GM15510 (cell line): ENCODE data around the gene PPP1R2.

Experiments
- POLR2A ChIP-seq: IDR thresholded peaks from 3 replicates; pipeline ENCODE4 v1.6.1; 2011; ENCODE audit warnings: borderline replicate concordance; ENCODE audit not compliant: insufficient read length; ENCODE audit errors: extremely low read depth

PPP1R2 gene

GRCh38 chr3:195551381-195551978 is 8.4 kb upstream of the PPP1R2 start:
- no peak for TF ChIP-seq POLR2A

- TF ChIP-seq POLR2A, result no peak
These were observed 7.6 kb upstream of the PPP1R2 start for GRCh38 chr3:195550723-195551122.

GRCh38 chr3:195549931-195550519 is 6.9 kb upstream of the PPP1R2 start:
- no peak for TF ChIP-seq POLR2A

GRCh38 chr3:195548987-195549386 is 5.9 kb upstream of the PPP1R2 start:
- TF ChIP-seq POLR2A, result no peak

DNA sequence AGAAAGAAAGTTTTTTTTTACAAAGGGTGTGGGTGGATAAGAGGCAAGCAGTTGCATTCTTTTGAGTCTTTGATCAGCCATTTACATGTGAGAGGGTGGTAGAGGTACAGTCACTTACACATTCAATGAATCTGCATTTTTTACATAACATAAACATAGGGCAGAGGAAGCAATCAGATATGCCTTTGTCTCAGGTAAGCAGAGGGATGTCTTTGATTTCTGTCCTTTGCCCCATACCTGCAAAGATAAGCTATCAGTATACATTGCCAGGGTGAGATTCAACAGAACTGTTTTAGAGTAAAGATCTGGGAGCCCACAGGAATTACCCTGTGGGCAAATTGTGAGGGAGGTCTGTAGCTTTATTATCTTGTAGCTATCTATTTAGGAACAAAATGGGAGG is 5.4 kb upstream of the PPP1R2 start:
- TF ChIP-seq POLR2A, result no peak

DNA sequence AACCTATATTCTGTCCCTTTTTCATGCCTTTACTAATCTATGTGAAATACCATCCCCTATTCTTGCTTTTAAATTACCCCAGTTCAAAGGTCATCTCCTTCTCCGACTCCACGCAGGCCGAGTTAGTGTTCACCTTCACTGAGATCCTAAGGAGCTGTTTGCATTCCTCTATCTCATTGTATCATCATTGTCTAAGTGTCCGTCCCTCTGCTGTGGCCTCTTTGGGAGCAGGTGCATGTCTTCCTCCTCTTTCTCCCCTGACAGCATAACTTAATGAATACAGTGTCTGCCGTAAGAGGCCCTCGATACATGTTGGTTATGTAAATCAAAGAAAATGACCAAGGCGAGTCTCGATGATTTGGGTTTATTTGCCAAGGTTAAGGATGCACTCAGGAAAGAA is 4.9 kb upstream of the PPP1R2 start:
- no peak for TF ChIP-seq POLR2A

DNA sequence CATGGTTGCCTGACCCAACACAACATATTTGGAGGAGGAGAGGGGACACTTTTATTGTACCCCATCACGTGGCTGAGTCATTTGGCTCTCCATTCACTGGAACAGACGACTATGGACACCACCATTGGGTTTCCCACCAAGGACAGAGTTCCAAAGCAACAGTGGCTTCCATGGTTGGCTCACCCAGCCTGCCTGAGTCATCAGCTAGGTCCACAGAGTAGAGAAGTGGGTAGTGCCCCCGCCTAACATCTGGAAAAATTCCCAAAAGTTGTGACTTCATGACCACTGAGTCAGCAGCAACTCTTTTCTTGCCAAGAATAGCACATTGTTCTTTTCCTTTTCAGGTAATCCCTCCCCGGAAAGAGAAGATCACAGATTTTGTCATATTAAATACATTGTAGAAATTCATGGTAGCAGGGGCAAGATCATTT is 3.0 kb upstream of the PPP1R2 start:
- no peak for TF ChIP-seq POLR2A

- no peak for TF ChIP-seq POLR2A
These were observed 1.5 kb upstream of the PPP1R2 start for GRCh38 chr3:195544634-195545033.

DNA sequence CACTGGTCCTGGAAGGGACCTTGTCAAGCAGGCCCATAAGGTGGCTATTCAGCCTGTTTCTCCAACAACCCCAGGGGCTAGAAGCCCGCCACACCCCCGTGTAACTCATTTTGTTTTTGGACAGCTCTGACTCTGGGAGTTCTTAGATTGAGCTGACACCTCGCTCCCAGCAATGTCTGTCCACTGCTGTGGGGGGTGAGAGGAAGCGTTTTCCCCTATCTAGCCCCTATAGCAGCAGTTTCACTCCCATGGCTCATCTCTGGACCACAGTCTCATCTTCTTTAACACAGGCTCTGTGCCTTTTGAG is 1.1 kb upstream of the PPP1R2 start:
- TF ChIP-seq POLR2A, result no peak

DNA sequence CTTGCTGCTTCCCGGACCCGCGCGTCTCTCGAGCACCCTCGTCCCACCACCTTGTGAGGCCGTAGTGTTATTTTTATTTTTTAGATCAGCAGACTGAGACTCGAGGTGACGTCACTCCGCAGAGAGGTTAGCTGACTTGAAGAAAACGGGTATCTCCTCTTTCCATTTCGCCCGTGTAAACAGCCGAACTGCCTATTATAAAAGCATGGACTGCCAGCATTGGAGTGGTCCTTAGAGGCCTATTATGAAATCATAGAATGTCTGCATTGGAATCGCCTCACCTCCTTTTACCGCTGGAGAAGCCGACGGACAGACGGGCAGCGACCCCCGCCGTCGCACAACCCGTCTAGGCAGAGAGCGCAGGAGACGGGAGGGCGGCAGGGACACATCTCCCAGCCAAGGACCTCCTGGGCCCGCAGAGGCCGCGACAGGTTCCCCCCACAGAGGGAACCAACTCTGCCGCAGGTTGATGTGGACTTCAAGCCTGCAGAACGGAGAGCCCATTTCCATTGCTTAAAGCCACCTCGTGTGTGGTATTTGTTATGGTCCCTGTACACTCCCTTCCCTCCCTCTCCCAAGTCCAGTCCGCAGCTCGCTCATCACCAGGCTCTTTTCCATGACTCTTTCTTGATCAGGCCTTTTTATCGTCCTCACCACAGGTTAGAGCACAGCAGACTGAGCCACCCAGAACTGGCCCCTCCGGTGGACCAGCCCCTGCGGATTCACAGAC is 540 bp upstream of the PPP1R2 start:
- no peak for TF ChIP-seq POLR2A

GRCh38 chr3:195542316-195542697 is 818 bp downstream of the PPP1R2 start:
- TF ChIP-seq POLR2A, result no peak

GRCh38 chr3:195540511-195540910 is 2.6 kb downstream of the PPP1R2 start:
- no peak for TF ChIP-seq POLR2A

DNA sequence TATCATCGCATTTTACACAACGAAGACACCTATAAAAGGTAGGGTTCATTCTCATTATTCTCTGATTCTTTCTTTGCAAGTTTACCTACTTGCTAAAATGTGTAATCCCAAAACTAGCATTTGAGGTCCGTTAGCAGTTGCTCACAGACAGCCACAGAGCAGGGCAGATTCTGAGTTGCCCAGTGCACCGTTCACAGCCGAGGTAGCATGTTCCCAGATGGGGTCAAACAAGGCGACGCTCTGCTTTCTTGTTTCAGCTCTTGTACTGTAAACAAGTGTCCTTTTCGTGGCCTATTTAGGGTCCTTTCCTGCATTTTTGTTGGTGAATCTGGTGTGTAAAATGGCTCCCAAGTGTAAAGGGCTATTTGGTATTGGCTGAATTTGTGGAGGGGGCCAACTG is 3.1 kb downstream of the PPP1R2 start:
- no peak for TF ChIP-seq POLR2A

GRCh38 chr3:195539479-195539878 is 3.6 kb downstream of the PPP1R2 start:
- TF ChIP-seq POLR2A, result no peak

GRCh38 chr3:195537995-195538394 is 5.1 kb downstream of the PPP1R2 start:
- no peak for TF ChIP-seq POLR2A

- no peak for TF ChIP-seq POLR2A
These were observed 7.8 kb downstream of the PPP1R2 start for GRCh38 chr3:195535293-195535692.
